Temporal lobe (tissue), 2 donors: ENCODE measurements around the gene ASCC1. TPM values are rescaled to one million over a fixed set of nuclear protein-coding genes. Genes with fewer than 3 reads are reported as not detected.

Experiments
- small RNA-seq: library from RNA; depleted of rRNA; stranded (forward); fragments of <200 nt; gene quantifications from one replicate; pipeline ENCODE3, GENCODE V24; 2014; ENCODE audit warnings: low replicate concordance
- total RNA-seq: library from RNA; depleted of rRNA; stranded (reverse); fragments of >200 nt; gene quantifications from one replicate; pipeline ENCODE4 v1.2.3, GENCODE V29; 2014

ASCC1 gene
- total RNA-seq, 1 donor from 2014 or later: 35.9 TPM

Small RNA genes lying within 50 kb of the gene (small RNA-seq; reads per million reads assigned to genes)
- gene RF00019: not detected
- not detected for gene RF00340

Other genes with a start within 250 kb of the ASCC1 start
- gene SPOCK2, start 127.7 kb downstream of the ASCC1 start, total RNA-seq: 25.8 TPM
- 17.0 TPM for gene ANAPC16, start 264 bp downstream of the ASCC1 start, total RNA-seq
- 20.4 TPM for gene DDIT4, start 57.6 kb upstream of the ASCC1 start, total RNA-seq
- gene DNAJB12, start 138.6 kb upstream of the ASCC1 start, total RNA-seq: 13.0 TPM